ENCODE measurements around the gene RSF1. TPM values are rescaled to one million over a fixed set of nuclear protein-coding genes. Genes with fewer than 3 reads are reported as not detected.

The RSF1 gene
- total and polyA plus RNA-seq, 2 experiments from 2014 or later = 68.9 to 81.7 TPM

Other genes starting within 250 kb of the RSF1 start
- 3.0 and 4.3 TPM in 2 replicates for gene AQP11, start 230.8 kb downstream of the RSF1 start, total RNA-seq
- gene AQP11, start 230.8 kb downstream of the RSF1 start, polyA plus RNA-seq = 2.7 and 5.1 TPM in 2 replicates
- 122 and 152 TPM in 2 replicates for gene CLNS1A, start 182.9 kb downstream of the RSF1 start, total RNA-seq
- gene CLNS1A, start 182.9 kb downstream of the RSF1 start, polyA plus RNA-seq = 122 and 142 TPM in 2 replicates
- gene AAMDC, start 422 bp upstream of the RSF1 start, total RNA-seq = 62.6 and 74.5 TPM in 2 replicates
- 157 and 169 TPM in 2 replicates for gene AAMDC, start 422 bp upstream of the RSF1 start, polyA plus RNA-seq
- gene INTS4, start 173.9 kb upstream of the RSF1 start, total RNA-seq = 27.4 and 30.5 TPM in 2 replicates
- 29.4 and 31.4 TPM in 2 replicates for gene INTS4, start 173.9 kb upstream of the RSF1 start, polyA plus RNA-seq
- 0.45 and 0.81 TPM in 2 replicates for gene KCTD14, start 202.6 kb upstream of the RSF1 start, total RNA-seq
- 0.23 and 0.96 TPM in 2 replicates for gene KCTD14, start 202.6 kb upstream of the RSF1 start, polyA plus RNA-seq
- not detected in 2 replicates for gene THRSP, start 243.1 kb upstream of the RSF1 start, total RNA-seq
- gene THRSP, start 243.1 kb upstream of the RSF1 start, polyA plus RNA-seq = 0.44 TPM in 1 of 2 replicates, not detected in the other

Measured in cardiac muscle cell (in vitro differentiated cells and primary cell).